Stimulated activated CD8-positive, alpha-beta memory T cell treated with anti-CD3 and anti-CD28 coated beads, Interleukin-12 subunit alpha, Interleukin-12 subunit beta, amount 100 ng/mL, for 24 hours (primary cell): ENCODE measurements around the gene PTPN23.
"Not testable (repeated sequence)": the region's sequence is repeated elsewhere in the genome, so short reads cannot be mapped to it uniquely, and the experiment has no call there.

Experiments used
- DNase-seq: peaks from one replicate; pipeline ENCODE4 v3.0.0-alpha.2; 2020; ENCODE audit errors: extremely low read depth

Gene PTPN23

GRCh38 chr3:47380601-47381316 is at the start of gene PTPN23:
Gene PTPN23, plus strand, starts transcription at chr3:47381021. Its CDS starts 76 bp downstream, at chr3:47381097.
- peak; percentile 96 for DNase-seq

- no peak for DNase-seq
These were observed 46.9 kb upstream of the PTPN23 start for GRCh38 chr3:47333907-47334306.

DNA sequence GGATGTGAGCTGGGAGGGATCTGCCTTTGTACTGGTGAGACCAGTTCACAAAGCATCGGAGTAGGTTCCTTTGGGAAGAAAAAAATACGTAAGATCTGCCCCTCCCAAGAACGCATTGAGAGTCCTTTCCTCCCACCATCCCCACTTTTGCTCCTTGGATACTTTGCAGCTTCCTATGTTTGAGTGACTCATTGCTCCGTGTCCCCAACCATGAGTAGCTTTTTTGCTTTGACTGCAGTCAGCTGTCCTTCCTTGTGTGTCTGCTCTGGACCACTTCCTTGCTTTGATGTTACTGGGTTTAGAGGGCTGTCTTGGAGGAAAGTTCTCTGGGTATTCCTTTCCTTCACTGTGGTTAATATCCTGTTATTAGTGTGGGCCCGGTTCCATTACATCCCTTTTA is 43.2 kb upstream of the PTPN23 start:
- DNase-seq, result no peak

- no peak for DNase-seq
These were observed 40.9 kb upstream of the PTPN23 start for GRCh38 chr3:47339951-47340350.

- no peak for DNase-seq
These were observed 40.0 kb upstream of the PTPN23 start for GRCh38 chr3:47340866-47341265.

- DNase-seq, result no peak
These were observed 38.7 kb upstream of the PTPN23 start for GRCh38 chr3:47342151-47342550.

GRCh38 chr3:47342812-47343211 is 38.0 kb upstream of the PTPN23 start:
- DNase-seq, result no peak

- DNase-seq, result no peak
These were observed 37.3 kb upstream of the PTPN23 start for GRCh38 chr3:47343471-47343971.

DNA sequence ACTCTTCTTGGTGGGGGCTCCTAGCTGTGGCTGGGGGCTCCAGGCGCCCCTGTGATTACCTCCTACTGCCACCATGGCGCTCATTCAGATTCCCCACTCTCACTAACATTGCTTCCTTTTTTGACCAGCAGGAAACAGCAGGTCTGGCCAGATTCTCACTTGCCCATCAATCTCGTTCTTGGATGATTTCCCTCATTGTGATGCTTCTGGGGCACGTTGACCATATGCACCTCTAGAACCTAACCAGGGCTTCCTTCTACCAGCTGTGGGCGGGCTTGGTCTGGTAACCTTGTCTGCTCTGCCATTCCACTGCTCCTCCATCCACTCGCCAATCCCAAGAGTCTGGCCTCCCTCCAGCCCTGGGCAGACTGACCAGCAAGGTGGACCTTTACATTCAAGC is 35.9 kb upstream of the PTPN23 start:
- DNase-seq, result no peak

- DNase-seq, result no peak
These were observed 33.5 kb upstream of the PTPN23 start for GRCh38 chr3:47347217-47347801.

GRCh38 chr3:47348411-47349154 is 32.2 kb upstream of the PTPN23 start:
- no peak for DNase-seq

- DNase-seq, result no peak
These were observed 25.8 kb upstream of the PTPN23 start for GRCh38 chr3:47355010-47355409.

GRCh38 chr3:47356201-47356600 is 24.6 kb upstream of the PTPN23 start:
- no peak for DNase-seq

GRCh38 chr3:47359323-47359722 is 21.5 kb upstream of the PTPN23 start:
- no peak for DNase-seq

DNA sequence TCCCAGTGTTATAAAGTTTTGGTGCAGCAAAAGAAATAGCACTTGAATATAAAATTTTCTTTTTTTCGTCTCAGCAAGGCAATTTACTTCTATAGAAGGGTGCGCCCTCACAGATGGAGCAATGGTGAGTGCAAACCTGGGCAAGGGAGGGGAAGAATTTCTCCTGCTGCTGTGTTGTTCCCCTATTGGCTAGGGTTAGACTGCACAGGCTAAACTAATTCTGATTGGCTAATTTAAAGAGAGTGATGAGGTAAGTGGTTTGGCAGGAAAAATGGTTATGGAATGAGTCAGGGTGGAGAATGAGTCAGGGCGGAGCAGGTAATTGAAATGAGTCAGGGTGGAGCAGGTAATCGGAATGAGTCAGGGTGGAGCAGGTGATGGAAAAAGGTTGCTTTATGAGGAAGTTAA is 20.7 kb upstream of the PTPN23 start:
- DNase-seq, result not testable (repeated sequence)

DNA sequence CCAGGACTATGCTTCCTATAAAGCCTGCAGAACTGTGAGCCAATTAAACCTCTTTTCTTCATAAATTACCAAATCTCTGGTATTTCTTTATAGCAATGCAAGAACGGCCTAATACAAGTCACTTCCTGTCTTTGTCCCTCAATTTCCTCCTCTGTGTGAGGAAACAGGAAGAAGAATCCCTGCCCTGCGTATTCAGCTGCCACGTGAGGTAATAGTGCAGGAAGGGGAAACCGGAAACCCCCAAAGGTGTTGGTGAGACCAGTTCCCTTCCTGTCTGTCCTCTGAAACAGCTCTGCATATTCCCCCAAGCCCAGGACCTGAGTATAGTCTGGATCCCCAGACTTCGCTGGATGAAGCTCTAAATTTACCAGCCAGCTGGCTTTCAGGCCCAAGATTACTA is 18.1 kb upstream of the PTPN23 start:
- DNase-seq, result no peak

- DNase-seq, result no peak
These were observed 15.3 kb upstream of the PTPN23 start for GRCh38 chr3:47365213-47366153.

DNA sequence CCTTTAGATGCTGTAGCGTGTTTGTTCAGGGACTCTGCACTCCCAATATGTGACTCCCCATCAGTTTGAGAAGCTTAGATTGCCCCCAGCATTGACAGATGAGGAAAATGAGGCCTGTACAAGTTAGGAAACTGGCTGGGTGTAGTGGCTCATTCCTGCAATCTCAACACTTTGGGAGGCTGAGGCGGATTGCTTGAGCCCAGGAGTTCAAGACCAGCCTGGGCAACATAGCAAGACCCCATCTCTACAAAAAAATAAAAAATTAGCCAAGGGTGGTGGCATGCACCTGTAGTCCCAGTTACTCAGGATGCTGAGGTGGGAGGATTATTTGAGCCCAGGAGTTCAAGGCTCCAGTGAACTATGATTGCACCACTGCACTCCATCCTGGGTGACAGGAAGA is 14.0 kb upstream of the PTPN23 start:
- no peak for DNase-seq

- DNase-seq, result no peak
These were observed 13.2 kb upstream of the PTPN23 start for GRCh38 chr3:47367631-47368030.

GRCh38 chr3:47370020-47370419 is 10.8 kb upstream of the PTPN23 start:
- not testable (repeated sequence) for DNase-seq

DNA sequence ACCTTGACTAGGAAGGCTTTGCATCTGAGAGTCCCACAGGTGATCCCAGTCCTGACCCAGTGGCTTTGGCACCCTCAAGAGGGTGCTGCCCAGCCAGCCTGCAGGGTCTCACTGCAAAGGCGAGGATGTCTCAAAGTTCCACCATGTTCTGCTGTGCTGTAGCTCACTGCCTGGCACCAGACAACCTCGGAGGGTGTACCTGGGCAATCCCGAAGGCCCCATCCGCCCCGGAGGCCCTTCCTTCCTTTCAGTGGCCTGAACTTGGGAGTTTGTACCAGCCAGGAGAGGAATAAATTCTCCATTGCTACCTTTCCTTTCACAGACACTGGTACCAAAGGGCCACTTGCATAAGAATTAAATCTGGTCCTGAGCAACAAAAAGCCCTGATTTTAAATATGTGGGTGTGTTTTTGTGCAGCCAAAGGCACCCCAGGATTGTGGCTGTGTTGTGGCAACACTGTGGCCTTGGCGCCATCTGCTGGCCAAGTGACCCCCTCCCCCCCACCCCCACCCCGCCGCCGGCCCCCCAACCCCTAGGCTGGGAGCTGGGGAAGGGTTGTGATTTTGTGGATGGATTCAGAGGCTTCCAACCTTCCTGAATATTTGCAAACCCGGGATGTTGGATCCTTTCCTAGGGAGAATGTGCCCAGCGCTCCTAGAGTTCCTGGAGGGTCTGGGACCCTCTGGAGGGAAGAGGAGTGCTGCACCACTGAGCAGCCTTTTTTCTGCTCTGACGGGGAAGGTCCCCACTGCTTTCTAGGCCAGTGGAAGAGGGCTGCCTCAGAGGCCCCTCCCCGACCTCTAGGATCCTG is 9.7 kb upstream of the PTPN23 start:
- no peak for DNase-seq
